ENCODE results near the gene MOG.

Gene MOG

GRCh38 chr6:29678114-29678513 lies 21.2 kb downstream of the MOG start:
- DNase-seq, result no peak

DNA sequence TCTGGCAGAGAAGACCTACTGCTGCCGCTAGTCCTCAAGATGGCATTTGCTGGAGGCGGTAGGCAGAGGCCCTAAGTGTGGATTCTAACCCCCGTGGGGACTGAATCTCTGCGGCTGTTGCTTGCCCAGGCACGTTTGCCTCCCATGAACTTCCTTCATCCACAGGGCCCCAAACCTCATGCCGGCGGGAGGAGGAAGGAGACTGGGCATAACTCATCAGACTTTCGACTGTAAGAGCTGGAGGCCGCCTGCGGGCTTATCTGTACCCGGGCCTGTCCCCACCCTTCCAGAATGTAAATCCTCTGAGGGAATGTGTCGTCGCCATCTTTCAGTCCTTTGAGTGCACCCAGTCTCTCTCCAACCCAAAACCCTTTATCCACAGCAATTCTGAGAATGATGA lies 23.1 kb downstream of the MOG start:
- no peak for DNase-seq

DNA sequence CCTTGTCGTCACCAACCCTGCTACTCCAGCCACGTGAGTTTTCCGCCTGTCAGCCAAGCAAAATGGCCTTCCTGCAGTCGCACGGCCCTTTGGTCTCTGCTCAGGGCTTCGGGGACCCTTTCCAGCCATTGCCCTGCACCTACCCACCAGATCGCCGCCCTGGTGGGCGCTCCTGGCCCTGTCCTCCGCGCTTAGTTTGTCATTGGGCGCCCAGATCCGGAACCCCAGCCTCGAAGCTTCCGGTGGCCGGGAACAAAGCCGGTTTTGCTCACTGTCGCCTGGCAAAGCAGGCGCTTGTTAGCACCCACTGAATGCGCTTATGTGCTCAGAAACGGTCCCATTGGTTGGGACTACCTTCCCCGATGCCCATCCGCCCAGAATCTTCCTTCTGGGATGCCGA lies 23.5 kb downstream of the MOG start:
- no peak for DNase-seq

DNA sequence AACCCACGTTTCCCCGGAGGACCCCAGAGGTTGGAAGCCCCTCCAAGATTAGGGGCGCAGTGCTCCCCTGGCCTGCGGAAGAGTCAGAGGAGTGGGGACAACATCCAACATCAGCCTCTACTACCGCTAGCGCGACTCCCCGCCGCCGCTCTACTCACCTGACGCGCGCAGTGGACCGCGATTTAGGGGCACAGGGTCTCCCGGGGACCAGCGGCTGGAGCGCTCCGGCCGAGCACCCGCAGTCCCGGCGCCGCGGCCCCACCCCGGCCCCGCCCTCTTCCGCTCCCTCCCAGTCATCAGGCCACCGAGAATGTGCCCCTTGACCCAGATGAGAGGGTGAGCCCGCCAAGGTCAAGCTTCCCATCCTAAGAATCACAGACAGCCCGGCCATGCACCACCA lies 24.0 kb downstream of the MOG start, which contains the start of gene ZFP57:
Gene ZFP57 (minus strand): TSS at position 249 of the 400 bp plus-strand sequence. CDS start 4,149 bp downstream, outside the sequence.
- no peak for DNase-seq

DNA sequence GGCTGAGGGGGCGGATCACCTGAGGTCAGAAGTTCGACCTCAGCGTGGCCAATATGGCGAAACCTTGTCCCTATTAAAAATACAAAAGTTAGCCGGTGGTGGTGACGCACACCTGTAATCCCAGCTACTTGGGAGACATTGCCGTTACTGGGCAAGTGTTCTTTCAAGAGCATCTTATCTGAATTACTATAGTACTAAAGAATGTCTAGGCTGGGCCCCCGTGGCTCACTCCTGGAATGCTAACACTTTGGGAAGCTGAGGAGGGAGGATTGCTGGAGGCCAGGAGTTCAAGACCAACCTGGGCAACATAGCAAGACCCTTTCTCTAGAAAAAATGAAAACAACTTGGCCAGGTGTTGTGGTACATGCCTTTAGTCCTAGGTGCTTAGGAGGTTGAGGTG lies 24.9 kb downstream of the MOG start:
- no peak for DNase-seq

- DNase-seq, result peak; percentile 18
These were observed 28.9 kb downstream of the MOG start for GRCh38 chr6:29685718-29686326.

- DNase-seq, result no peak
These were observed 37.7 kb downstream of the MOG start for GRCh38 chr6:29694637-29695036.

GRCh38 chr6:29696147-29697125 lies 39.5 kb downstream of the MOG start:
- peak; percentile 19 for DNase-seq

- DNase-seq, result peak; percentile 66
These were observed 45.7 kb downstream of the MOG start for GRCh38 chr6:29702519-29703103.

- peak; percentile 18 for DNase-seq
These were observed 48.7 kb downstream of the MOG start for GRCh38 chr6:29705389-29706231.

- DNase-seq, result no peak
These were observed 51.7 kb downstream of the MOG start for GRCh38 chr6:29708432-29709179.

DNA sequence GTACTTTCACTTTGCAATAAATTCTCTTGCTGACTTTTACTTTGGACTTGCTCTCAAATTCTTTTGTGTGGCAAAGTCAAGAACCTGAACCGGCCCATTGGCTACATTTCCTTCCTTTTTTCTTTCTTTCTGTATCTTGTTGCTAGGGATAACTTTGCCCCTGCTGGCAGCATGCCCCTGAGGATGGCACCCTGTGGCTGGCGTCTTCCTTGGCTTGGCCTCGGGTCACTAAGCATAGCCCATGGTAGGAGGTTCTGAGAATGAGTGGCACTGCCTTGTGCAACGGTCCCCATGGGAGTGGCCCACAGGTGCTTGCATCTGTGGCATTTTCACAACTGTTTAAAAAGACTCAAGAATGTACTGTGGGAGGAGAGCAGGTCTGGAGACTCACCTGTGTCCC lies 52.3 kb downstream of the MOG start:
- no peak for DNase-seq

GRCh38 chr6:29710281-29710941 lies 53.5 kb downstream of the MOG start:
- DNase-seq, result no peak

DNA sequence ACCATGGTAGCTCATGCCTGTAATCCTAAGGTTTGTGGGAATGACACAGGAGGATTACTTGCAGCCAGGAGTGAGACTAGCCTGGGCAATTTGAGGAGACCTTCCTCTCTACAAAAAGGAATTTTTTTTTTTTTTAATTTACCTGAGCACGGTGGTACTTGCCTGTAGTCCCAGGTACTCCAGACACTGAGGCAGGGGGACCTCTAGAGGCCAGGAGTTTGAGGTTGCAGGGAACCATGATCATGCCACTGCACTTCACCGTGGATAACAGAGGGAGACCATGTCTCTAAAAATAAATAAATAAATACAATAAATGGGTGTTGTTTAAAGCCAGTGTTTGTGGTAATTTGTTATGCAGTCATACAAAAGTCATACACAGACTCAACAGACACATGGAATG lies 64.0 kb downstream of the MOG start:
- DNase-seq, result no peak
